Fibroblast of lung (primary cell): Measurements from ENCODE around the gene TUBG2.

Experiments
- CTCF ChIP-seq, 2 donors: IDR thresholded peaks in 1 of 2; conservative IDR thresholded peaks in 1 of 2; 1 replicate in 1 of 2; 2 replicates in 1 of 2; pipeline ENCODE4 v1.5.1; 2011 to 2012; ENCODE audit warnings: low read length in 2 of 2, control low read depth in 1 of 2, inconsistent platforms in 1 of 2, low read depth in 1 of 2, mild to moderate bottlenecking in 1 of 2
- EZH2 ChIP-seq: IDR thresholded peaks from 2 replicates; pipeline ENCODE4 v1.5.1; 2012; ENCODE audit warnings: low read length, control low read depth, mild to moderate bottlenecking; ENCODE audit errors: missing control alignments

GRCh38 chr17:42669705-42669976, 10.6 kb downstream of the TUBG2 start:
- no peak for TF ChIP-seq CTCF (conservative IDR thresholded peaks at IDR 0.05 in 1 of 2, IDR thresholded peaks at IDR 0.05 in 1 of 2; ENCODE audit: low read depth in 1 of 2, low read length in 2 of 2)
- no peak for TF ChIP-seq EZH2
